Endothelial cell of hepatic sinusoid (primary cell): ENCODE measurements around the gene SMYD5.
"Not testable (repeated sequence)": the region's sequence is repeated elsewhere in the genome, so short reads cannot be mapped to it uniquely, and the experiment has no call there.

Experiments
- in situ Hi-C: cut with HindIII; loops from 2 replicates; pipeline ENCODE4 v1.10.0; 2017; ENCODE audit warnings: low sequenced_read_pairs

SMYD5 gene

DNA sequence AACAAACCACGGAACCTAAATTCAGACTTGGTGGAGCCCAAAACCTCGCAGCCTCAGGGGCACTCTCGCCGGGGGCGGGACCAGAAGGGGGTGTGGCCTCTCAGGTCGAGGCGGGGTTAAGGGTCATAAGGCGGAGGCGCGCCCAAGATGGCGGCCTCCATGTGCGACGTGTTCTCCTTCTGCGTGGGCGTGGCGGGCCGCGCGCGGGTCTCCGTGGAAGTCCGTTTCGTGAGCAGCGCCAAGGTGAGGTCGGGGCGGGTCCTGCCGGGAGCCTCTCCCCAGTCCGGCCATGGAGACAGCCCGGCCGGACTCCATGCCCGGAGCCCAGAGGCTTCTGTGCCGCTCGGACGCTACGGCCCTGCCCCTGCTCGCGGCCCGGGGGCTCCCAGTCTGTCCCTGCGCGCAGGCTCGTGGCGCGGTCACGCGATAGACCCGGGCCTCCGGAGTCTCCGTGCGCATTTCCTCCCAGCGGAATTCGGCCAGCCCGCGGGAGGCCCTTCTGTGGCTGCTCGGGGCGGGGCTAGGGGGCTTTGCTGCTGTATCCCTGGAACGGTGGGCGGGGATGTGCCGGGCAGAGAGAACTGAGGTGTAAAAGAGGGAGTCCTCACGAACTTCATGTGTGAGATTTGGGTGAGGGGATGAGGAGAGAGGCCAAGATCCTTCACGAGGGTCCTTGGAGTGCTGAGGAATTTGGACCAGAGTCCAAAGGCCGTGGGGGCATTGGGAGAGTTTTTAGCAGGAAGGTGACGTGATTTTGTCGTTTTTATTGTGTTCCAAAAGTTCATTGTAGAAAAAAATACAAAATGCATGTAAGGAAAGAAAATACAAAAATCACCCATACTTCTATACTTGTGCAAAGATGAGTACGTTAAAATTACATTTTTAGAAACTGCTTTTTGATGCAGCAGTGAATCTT lies at the start of gene SMYD5:
Gene SMYD5 (plus strand): TSS at position 126 of the 916 bp plus-strand sequence. CDS start 22 bp downstream, at position 148.
- in situ Hi-C loops: no loop called here

DNA sequence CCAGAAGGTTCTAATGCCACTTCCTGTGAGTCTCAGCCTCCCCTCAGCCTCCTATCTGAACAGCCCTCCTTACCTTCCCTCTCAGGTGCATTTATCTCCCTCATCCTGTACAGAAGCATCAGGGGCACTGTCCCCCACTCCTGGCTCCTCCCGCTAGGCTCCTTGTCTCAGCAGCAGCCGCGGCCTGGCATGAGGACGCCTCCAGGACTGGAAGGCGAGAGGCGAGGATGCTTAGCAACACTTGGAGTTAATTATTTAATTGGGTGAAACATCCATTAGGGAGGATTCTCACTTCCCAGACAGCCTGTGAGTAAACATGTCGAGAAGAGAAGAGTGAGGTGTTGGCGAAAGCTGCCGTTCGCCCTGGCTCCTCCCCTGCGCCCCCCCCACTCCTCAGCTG lies 48.1 kb upstream of the SMYD5 start:
- in situ Hi-C loops: not testable (repeated sequence)

- in situ Hi-C loops: not testable (repeated sequence)
These were observed 47.2 kb upstream of the SMYD5 start for GRCh38 chr2:73166813-73167212.

DNA sequence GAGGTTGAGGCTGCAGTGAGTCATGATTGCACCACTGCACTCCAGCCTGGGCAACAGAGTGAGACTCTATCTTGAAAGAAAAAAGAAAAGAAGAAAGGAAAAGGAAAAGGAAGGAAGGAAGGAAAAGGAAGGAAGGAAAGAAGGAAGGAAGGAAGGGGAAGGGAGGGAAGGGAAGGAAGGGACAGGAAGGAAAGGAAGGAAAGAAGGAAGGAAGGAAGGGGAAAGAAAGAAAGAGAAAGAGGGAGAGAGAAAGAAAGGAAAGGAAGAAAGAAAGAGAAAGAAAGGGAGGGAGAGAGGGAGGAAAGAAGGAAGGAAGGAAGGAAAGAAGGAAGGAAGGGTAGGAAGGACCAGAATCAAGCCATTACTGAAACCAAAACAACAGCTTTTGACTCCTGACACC lies 45.7 kb upstream of the SMYD5 start:
- in situ Hi-C loops: not testable (repeated sequence)

DNA sequence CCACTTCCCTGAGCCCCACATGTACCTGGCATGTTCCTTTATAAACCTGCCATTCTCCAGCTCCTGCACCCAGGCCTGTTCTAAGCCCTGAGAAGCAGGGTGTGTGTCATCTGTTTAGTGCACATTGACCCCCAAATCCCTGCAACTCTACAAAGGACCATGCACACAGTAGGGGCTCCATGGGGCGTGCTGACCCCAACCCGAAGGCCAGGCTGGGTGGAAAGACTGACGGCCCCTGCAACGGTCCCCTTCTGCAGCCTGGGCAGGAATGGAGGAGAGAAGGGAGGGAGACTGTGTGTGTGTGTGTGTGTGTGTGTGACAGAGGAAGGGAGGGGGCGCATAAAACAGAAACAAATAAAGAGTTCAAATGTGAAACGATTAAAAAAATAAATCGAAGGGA lies 43.7 kb upstream of the SMYD5 start:
- in situ Hi-C loops: not testable (repeated sequence)

- in situ Hi-C loops: no loop called here
These were observed 41.1 kb upstream of the SMYD5 start for GRCh38 chr2:73172963-73173362.

DNA sequence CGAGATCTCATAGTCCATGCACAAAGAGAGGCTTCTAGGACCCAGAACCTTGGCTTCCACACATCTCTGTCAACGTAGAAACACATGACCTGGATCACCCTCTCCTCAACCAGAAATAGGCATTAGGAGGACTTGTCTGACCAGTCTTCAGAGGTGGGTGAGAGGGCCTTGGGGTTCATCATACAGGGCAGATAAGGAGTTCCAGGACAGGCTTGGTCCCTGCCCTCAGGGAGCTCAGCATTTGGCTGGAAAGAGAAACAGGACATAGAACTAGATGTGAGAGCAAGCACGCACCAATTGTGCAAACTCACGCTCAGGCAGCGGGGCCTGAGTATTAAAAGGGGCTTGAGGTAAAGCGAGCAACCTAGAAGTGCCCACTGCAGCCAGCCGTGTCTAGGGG lies 40.3 kb upstream of the SMYD5 start:
- in situ Hi-C loops: no loop called here

- in situ Hi-C loops: no loop called here
These were observed 39.8 kb upstream of the SMYD5 start for GRCh38 chr2:73174244-73174643.

DNA sequence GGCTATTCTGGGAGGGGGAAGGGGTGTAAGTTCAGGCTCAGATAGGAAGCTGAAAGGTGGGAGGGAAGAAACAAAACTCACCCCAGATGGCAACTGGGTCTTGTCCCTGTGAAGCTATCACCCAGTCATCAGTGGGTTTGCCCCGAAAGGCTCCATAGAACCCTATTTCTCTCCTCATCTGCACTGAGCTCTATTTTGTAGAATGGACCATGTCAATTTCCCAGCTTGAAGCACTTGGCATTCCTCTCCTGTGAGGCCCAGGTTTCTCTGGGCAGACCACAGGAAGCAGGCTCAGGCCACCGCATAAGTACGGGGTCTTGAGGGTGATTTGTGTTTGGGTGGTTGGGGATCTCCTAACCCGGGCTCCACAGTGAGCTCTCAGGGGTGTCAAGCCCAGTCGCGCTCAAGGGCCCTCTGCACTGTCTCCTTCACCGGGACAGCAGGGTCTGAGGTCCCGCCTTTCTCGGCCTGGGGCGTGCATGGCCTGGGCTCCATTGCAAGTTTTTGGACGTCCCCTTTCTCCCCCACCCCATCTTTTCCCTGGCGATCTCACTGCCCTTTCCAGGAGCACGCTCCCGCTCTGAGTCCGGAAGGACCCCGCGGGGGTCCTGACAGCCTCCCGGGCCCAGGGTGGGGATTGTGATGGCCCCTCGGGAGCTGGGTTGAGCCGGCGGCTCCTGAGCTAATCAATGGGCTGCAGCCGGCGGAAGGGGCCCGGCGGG lies 38.9 kb upstream of the SMYD5 start:
- in situ Hi-C loops: loop anchor here (25.0 kb wide), 1 partner anchor 288 kb away; the partner anchor contains the start of gene SPR

GRCh38 chr2:73175663-73176204 lies 38.3 kb upstream of the SMYD5 start:
- in situ Hi-C loops: loop anchor here (25.0 kb wide), 1 partner anchor 288 kb away; the partner anchor contains the start of gene SPR

DNA sequence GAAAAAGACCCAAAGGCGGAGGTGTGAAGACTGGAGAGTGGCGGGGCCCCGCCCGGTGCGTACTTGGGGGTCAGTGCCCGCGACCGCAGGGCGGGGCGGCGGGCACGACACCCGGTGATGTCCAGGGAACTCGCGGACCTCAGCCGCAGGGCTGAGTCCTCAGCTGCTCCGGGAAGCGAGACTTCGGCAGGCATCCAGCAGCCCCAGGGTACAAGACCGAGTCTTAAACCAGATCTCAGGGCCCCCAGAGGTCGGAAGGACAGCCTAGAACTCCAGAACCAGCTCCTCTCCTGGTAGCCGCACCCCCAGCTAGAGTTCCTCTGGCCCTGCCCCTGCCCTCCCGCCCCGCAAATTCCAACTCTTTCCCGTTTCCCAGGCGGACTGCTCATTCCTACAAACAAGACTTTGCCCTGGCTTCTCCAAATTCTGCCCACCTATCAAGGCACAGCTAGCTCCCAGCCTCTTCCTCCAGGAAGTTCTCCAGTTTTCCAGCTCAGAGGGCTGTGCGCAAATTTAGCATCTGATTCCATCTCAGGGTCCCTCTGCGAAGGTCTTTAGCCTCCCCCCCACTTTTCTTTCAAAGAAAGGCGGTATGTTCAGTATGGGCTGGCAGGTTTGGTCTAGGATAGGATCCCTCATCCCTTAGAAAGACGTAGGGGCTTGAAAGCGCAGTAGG lies 37.7 kb upstream of the SMYD5 start:
- in situ Hi-C loops: loop anchor here (25.0 kb wide), 1 partner anchor 289 kb away; the partner anchor contains the start of gene SPR

DNA sequence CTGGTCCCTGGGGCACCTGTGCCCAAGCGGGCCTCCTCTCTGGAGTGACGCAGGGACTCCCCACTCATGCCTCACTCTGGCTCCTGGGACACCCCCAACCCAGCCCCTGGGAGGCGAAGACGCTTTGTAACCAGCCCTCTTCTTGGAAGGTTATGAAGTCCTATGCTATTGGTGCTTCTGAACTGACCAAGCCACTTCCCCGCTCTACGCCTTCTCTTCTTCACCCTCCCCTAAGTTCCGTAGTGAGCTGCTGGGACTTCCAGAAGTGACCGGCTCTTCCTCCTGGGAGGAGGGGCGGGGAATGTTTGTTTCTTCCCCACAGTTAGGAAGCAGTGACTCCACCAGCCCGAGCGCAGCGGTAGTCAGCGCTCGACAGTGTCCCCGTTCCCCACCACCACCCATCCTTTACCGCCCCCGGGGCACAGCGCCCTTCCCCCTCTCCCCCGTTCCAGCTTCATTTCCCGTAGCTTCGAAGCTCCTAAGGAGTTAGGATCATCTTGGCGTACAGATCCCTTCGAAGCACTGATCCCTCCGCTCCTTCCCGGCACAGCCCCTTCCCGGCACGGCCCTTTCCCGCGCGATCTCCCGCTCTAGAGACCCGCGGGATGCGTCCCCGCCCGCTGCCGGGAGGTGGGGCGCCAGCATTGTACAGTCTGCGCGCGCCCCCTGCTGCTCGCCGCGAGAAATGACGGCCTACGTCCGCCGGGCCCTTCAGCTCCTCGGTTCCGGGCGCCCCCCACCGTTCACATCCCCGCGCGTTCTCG lies 37.0 kb upstream of the SMYD5 start:
- in situ Hi-C loops: loop anchor here (25.0 kb wide), 1 partner anchor 290 kb away; the partner anchor contains the start of gene SPR

DNA sequence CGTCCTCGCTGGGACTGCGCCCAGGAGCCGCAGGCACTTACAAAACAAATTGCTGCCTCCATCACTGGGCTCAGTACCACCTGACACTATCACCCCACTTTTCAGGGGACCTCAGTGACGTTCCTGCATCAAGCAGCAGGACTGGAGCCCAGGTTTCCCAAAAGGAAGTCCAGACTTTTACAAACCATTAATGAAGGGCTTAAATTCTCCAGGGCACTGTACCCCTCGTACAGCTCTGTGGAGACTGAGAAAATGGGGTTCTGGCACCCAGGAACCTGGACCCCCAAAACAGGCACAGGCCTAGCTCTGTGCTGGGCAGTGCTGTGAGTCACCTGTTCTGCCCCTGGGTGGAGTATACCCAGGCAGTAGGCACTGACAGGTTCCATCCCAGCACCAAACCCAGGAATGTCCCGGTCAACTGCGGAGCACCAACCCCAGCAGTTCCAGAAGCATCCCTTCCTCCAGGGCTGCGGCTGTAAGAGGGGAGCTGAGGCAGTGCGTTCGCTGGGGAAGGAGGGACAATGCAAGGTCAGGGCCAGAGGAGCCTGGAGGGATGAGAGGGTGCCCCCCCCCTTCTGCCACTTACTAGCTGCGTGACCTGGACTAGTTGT lies 36.3 kb upstream of the SMYD5 start:
- in situ Hi-C loops: loop anchor here (25.0 kb wide), 1 partner anchor 290 kb away; the partner anchor contains the start of gene SPR

DNA sequence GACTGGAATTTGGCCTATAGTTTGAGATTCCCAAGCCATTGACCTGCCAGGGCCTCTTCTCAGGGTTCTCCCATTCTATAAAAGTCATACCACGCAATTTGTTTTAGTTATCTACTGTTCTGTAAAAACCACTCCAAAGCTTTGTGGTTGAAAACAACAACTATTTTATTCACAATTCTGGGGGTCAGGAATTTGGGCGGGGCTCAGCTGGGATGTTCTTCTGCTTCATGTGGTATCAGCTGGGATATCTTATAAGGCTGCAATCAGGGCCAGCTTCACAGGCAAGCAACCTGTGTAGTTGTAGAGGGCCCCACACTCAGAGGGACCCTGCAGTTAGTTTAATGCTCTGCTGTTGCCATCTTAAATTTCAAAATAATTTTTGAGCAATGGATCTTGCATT lies 28.1 kb upstream of the SMYD5 start:
- in situ Hi-C loops: loop anchor here (5.0 to 25.0 kb wide), 2 partner anchors 99 to 299 kb away; partner anchors contain the start of gene SPR

- in situ Hi-C loops: loop anchor here (5.0 to 25.0 kb wide), 2 partner anchors 100 to 300 kb away; partner anchors contain the start of gene SPR
These were observed 26.5 kb upstream of the SMYD5 start for GRCh38 chr2:73187549-73187948.

DNA sequence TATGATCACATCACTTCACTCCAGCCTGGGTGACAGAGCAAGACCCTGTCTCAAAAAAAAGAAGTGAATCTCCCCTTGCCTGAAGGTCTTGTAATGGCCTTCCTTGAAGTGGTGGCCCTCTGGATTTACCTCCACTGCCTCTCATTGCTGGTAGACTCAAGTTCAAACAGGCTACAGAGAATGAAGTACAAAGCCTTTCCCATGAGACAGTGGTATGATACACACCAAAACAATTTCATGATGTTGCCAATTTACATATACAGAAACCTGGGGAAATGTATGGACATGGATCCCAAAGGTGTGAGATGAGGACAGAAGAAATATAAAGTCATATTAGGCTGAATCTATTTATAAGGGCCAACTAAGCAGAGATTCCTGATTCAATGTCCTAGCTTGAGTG lies 16.5 kb upstream of the SMYD5 start:
- in situ Hi-C loops: loop anchor here (25.0 kb wide), 1 partner anchor 310 kb away; the partner anchor contains the start of gene SPR

GRCh38 chr2:73200281-73200680 lies 13.8 kb upstream of the SMYD5 start:
- in situ Hi-C loops: not testable (repeated sequence)

DNA sequence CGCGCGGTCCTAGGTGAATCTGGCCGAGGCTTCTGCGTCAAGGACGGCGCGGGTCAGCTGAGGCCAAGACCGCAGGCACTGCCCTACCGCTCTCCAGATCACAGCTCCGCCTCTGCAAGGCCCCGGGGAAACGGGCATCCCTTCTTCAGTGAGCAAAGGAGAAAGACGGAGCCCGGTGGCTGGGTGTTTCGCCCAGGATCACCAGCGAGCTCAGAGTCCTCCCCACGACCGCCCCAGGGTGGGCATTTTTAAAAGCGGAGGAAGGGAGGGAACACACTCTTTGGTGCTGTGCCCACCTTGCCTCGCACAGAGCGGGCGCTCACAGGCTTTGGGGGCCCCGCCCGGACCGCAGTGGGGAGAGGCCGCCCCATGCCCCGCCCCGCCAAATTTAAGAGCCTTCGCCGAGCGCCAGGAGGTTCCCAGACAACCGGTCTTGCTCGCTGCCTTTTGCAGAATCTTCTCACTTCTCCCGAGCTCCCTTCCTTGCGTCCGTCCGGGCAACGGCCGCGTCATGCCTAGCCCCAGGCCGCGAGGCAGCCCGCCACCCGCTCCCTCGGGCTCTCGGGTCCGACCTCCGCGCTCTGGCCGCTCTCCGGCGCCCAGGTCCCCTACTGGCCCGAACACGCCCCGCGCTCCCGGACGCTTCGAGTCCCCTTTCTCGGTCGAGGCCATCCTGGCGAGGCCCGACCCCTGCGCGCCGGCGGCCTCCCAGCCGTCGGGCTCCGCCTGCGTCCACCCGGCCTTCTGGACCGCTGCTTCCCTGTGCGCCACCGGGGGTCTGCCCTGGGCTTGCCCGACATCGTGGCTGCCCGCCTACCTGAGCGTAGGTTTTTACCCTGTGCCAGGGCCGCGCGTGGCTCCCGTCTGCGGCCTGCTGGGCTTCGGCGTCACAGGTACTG lies 11.6 kb upstream of the SMYD5 start, which contains the start of gene NOTO:
Gene NOTO (plus strand): TSS at position 419 of the 899 bp plus-strand sequence. CDS start 93 bp downstream, at position 512.
- in situ Hi-C loops: no loop called here
